ENCODE data around the gene CIB4.

GRCh38 chr2:26623541-26624495 lies 17.3 kb downstream of the CIB4 start:
- TF ChIP-seq CTCF (IDR thresholded peaks at IDR 0.05) (no peak), EZH2 (IDR thresholded peaks at IDR 0.05; ENCODE audit: borderline replicate concordance, insufficient read depth, low read depth, low read length, poor library complexity, severe bottlenecking) (no peak)

Measured in B cell (primary cell).